C1 segment of cervical spinal cord (tissue), 14 donors: ENCODE results near the gene CNTNAP3.
"Not testable (repeated sequence)": the region's sequence is repeated elsewhere in the genome, so short reads cannot be mapped to it uniquely, and the experiment has no call there.

Experiments
- DNase-seq, 14 donors: peaks; one replicate each; lab custom pipeline; 2025; lab: John Stamatoyannopoulos, UW

CNTNAP3 gene

GRCh38 chr9:39287980-39288379 is at the start of gene CNTNAP3:
TSS of gene CNTNAP3 (minus strand) at chr9:39288167. CDS start at chr9:39288064, 103 bp downstream.
- not testable (repeated sequence) for DNase-seq

- not testable (repeated sequence) for DNase-seq
These were observed 8.0 kb downstream of the CNTNAP3 start for GRCh38 chr9:39279995-39280394.

GRCh38 chr9:39242513-39242912 is 45.5 kb downstream of the CNTNAP3 start:
- not testable (repeated sequence) for DNase-seq

GRCh38 chr9:39232130-39232991 is 55.6 kb downstream of the CNTNAP3 start:
- DNase-seq = not testable (repeated sequence)

- DNase-seq = not testable (repeated sequence)
These were observed 72.0 kb downstream of the CNTNAP3 start for GRCh38 chr9:39215976-39216375.

GRCh38 chr9:39209773-39210172 is 78.2 kb downstream of the CNTNAP3 start:
- DNase-seq = not testable (repeated sequence)

GRCh38 chr9:39206643-39207042 is 81.3 kb downstream of the CNTNAP3 start:
- DNase-seq = not testable (repeated sequence)

- DNase-seq = not testable (repeated sequence)
These were observed 82.1 kb downstream of the CNTNAP3 start for GRCh38 chr9:39205842-39206241.

- DNase-seq = not testable (repeated sequence)
These were observed 87.6 kb downstream of the CNTNAP3 start for GRCh38 chr9:39200412-39200811.

GRCh38 chr9:39198000-39198709 is 89.8 kb downstream of the CNTNAP3 start:
- DNase-seq = not testable (repeated sequence)

GRCh38 chr9:39171370-39171769 is 116.6 kb downstream of the CNTNAP3 start:
- DNase-seq = not testable (repeated sequence)

GRCh38 chr9:39157714-39158113 is 130.3 kb downstream of the CNTNAP3 start:
- not testable (repeated sequence) for DNase-seq

GRCh38 chr9:39132826-39133552 is 155.0 kb downstream of the CNTNAP3 start:
- DNase-seq = not testable (repeated sequence)

- not testable (repeated sequence) for DNase-seq
These were observed 166.6 kb downstream of the CNTNAP3 start for GRCh38 chr9:39121401-39121800.

- not testable (repeated sequence) for DNase-seq
These were observed 176.2 kb downstream of the CNTNAP3 start for GRCh38 chr9:39111746-39112145.

GRCh38 chr9:39108145-39108544 is 179.8 kb downstream of the CNTNAP3 start:
- DNase-seq = no peak

GRCh38 chr9:39097208-39097607 is 190.8 kb downstream of the CNTNAP3 start:
- DNase-seq = not testable (repeated sequence)

- not testable (repeated sequence) for DNase-seq
These were observed 202.7 kb downstream of the CNTNAP3 start for GRCh38 chr9:39085311-39085710.

- DNase-seq = not testable (repeated sequence)
These were observed 205.4 kb downstream of the CNTNAP3 start for GRCh38 chr9:39082574-39082973.

GRCh38 chr9:39080081-39080480 is 207.9 kb downstream of the CNTNAP3 start:
- DNase-seq = not testable (repeated sequence)

- DNase-seq = not testable (repeated sequence)
These were observed 209.2 kb downstream of the CNTNAP3 start for GRCh38 chr9:39078621-39079256.
